Measurements from ENCODE around the gene SULT4A1. TPM values are rescaled to one million over a fixed set of nuclear protein-coding genes. Genes with fewer than 3 reads are reported as not detected.

The SULT4A1 gene
- total and polyA plus RNA-seq, 2 experiments from 2014 or later = 4.7 to 5.2 TPM

DNA sequence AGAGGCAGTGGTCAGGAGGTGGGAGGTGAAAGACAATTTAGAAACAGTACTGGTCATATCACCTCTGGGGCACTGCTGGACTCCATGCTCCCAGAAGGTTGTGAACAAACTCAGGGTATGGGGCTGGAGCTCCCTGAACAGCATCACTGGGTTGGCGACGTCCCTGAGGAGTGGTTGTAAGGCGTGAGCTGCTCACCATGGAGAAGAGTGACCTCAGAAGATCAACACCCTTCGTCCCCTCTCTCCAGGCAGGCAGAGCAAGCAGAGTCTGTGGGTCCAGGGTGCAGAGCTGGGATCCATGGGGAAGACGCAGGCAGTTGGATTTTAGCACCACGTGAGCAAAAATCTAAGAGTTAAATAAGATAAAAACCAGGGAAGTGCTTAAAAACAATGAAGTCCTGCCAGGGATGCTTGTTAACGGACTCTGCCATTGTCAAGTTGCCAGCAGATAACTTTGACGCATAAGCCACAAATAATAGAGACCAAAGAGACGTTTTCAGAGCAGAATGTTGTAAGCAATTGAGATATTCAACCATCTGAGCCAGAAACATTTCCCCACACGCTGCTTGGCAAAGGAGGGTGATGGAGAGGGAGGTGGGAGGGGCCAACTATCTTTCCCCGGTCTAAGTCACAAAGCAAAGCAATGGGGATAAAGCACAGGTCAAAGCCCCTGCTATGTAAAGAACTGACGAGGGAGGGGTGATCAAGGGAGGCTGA lies 15.9 kb upstream of the SULT4A1 start:
- no peak for DNase-seq (ENCODE audit: low spot score)
- Mint-ChIP-seq H3K4me1 (no peaks in the 10 kb centered on the region), H3K36me3 (ENCODE audit: low read depth) (peaks cover 12% of the 10 kb centered on the region), H3K4me3 (no peak overlapping the region), H3K27ac (no peak overlapping the region), H3K9me3 (peaks cover 21% of the 10 kb centered on the region), H3K27me3 (ENCODE audit: insufficient read depth, low read depth, poor library complexity) (peaks cover 3% of the 10 kb centered on the region)
- Histone ChIP-seq H4K20me1 (replicated peaks; ENCODE audit: insufficient read depth) (no peaks in the 10 kb centered on the region), H3K27ac (ENCODE audit: low read depth) (no peak overlapping the region), H3K9me2 (ENCODE audit: insufficient read depth) (no peaks in the 10 kb centered on the region), H3K4me1 (ENCODE audit: insufficient read depth) (no peaks in the 10 kb centered on the region), H2AFZ (no peak overlapping the region), H3K79me2 (replicated peaks; ENCODE audit: insufficient read depth) (no peaks in the 10 kb centered on the region), H3F3A (replicated peaks; ENCODE audit: low read depth) (no peaks in the 10 kb centered on the region), H3K4me3 (no peak overlapping the region), H3K36me3 (ENCODE audit: insufficient read depth) (no peaks in the 10 kb centered on the region), H3K27me3 (ENCODE audit: insufficient read depth) (no peaks in the 10 kb centered on the region), H3K4me2 (no peak overlapping the region)
- ATAC-seq = no peak
- TF ChIP-seq, protein P1, sequence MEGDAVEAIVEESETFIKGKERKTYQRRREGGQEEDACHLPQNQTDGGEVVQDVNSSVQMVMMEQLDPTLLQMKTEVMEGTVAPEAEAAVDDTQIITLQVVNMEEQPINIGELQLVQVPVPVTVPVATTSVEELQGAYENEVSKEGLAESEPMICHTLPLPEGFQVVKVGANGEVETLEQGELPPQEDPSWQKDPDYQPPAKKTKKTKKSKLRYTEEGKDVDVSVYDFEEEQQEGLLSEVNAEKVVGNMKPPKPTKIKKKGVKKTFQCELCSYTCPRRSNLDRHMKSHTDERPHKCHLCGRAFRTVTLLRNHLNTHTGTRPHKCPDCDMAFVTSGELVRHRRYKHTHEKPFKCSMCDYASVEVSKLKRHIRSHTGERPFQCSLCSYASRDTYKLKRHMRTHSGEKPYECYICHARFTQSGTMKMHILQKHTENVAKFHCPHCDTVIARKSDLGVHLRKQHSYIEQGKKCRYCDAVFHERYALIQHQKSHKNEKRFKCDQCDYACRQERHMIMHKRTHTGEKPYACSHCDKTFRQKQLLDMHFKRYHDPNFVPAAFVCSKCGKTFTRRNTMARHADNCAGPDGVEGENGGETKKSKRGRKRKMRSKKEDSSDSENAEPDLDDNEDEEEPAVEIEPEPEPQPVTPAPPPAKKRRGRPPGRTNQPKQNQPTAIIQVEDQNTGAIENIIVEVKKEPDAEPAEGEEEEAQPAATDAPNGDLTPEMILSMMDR (conservative IDR thresholded peaks at IDR 0.05; ENCODE audit: low read depth in 2 of 2) = no peak
- TF ChIP-seq NANOG (IDR thresholded peaks at IDR 0.05; ENCODE audit: borderline replicate concordance) (no peak), EZH2 (IDR thresholded peaks at IDR 0.05; ENCODE audit: low read depth, unreplicated experiment) (no peak), ZNF114 (CRISPR knock-in tag; IDR thresholded peaks at IDR 0.05) (no peak), EZH2phosphoT487 (IDR thresholded peaks at IDR 0.05; ENCODE audit: unreplicated experiment) (no peak), JUNB (IDR thresholded peaks at IDR 0.05; ENCODE audit: unreplicated experiment) (no peak), STAT1 (IDR thresholded peaks at IDR 0.05; ENCODE audit: unreplicated experiment) (no peak), ZNF331 (CRISPR knock-in tag; IDR thresholded peaks at IDR 0.05; ENCODE audit: low read depth) (no peak), CREB1 (CRISPR knock-in tag; IDR thresholded peaks at IDR 0.05; ENCODE audit: low read depth) (no peak), POLR2AphosphoS5 (IDR thresholded peaks at IDR 0.05; ENCODE audit: low read depth) (no peak)
- TF ChIP-seq, protein P2, sequence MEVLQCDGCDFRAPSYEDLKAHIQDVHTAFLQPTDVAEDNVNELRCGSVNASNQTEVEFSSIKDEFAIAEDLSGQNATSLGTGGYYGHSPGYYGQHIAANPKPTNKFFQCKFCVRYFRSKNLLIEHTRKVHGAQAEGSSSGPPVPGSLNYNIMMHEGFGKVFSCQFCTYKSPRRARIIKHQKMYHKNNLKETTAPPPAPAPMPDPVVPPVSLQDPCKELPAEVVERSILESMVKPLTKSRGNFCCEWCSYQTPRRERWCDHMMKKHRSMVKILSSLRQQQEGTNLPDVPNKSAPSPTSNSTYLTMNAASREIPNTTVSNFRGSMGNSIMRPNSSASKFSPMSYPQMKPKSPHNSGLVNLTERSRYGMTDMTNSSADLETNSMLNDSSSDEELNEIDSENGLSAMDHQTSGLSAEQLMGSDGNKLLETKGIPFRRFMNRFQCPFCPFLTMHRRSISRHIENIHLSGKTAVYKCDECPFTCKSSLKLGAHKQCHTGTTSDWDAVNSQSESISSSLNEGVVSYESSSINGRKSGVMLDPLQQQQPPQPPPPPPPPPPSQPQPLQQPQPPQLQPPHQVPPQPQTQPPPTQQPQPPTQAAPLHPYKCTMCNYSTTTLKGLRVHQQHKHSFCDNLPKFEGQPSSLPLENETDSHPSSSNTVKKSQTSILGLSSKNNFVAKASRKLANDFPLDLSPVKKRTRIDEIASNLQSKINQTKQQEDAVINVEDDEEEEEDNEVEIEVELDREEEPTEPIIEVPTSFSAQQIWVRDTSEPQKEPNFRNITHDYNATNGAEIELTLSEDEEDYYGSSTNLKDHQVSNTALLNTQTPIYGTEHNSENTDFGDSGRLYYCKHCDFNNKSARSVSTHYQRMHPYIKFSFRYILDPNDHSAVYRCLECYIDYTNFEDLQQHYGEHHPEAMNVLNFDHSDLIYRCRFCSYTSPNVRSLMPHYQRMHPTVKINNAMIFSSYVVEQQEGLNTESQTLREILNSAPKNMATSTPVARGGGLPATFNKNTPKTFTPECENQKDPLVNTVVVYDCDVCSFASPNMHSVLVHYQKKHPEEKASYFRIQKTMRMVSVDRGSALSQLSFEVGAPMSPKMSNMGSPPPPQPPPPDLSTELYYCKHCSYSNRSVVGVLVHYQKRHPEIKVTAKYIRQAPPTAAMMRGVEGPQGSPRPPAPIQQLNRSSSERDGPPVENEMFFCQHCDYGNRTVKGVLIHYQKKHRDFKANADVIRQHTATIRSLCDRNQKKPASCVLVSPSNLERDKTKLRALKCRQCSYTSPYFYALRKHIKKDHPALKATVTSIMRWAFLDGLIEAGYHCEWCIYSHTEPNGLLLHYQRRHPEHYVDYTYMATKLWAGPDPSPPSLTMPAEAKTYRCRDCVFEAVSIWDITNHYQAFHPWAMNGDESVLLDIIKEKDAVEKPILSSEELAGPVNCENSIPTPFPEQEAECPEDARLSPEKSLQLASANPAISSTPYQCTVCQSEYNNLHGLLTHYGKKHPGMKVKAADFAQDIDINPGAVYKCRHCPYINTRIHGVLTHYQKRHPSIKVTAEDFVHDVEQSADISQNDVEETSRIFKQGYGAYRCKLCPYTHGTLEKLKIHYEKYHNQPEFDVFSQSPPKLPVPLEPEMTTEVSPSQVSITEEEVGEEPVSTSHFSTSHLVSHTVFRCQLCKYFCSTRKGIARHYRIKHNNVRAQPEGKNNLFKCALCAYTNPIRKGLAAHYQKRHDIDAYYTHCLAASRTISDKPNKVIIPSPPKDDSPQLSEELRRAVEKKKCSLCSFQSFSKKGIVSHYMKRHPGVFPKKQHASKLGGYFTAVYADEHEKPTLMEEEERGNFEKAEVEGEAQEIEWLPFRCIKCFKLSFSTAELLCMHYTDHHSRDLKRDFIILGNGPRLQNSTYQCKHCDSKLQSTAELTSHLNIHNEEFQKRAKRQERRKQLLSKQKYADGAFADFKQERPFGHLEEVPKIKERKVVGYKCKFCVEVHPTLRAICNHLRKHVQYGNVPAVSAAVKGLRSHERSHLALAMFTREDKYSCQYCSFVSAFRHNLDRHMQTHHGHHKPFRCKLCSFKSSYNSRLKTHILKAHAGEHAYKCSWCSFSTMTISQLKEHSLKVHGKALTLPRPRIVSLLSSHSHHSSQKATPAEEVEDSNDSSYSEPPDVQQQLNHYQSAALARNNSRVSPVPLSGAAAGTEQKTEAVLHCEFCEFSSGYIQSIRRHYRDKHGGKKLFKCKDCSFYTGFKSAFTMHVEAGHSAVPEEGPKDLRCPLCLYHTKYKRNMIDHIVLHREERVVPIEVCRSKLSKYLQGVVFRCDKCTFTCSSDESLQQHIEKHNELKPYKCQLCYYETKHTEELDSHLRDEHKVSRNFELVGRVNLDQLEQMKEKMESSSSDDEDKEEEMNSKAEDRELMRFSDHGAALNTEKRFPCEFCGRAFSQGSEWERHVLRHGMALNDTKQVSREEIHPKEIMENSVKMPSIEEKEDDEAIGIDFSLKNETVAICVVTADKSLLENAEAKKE (CRISPR knock-in tag; IDR thresholded peaks at IDR 0.05) = no peak
- TF ChIP-seq, protein P3, sequence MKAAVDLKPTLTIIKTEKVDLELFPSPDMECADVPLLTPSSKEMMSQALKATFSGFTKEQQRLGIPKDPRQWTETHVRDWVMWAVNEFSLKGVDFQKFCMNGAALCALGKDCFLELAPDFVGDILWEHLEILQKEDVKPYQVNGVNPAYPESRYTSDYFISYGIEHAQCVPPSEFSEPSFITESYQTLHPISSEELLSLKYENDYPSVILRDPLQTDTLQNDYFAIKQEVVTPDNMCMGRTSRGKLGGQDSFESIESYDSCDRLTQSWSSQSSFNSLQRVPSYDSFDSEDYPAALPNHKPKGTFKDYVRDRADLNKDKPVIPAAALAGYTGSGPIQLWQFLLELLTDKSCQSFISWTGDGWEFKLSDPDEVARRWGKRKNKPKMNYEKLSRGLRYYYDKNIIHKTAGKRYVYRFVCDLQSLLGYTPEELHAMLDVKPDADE (IDR thresholded peaks at IDR 0.05) = no peak
- TF ChIP-seq, protein P4, sequence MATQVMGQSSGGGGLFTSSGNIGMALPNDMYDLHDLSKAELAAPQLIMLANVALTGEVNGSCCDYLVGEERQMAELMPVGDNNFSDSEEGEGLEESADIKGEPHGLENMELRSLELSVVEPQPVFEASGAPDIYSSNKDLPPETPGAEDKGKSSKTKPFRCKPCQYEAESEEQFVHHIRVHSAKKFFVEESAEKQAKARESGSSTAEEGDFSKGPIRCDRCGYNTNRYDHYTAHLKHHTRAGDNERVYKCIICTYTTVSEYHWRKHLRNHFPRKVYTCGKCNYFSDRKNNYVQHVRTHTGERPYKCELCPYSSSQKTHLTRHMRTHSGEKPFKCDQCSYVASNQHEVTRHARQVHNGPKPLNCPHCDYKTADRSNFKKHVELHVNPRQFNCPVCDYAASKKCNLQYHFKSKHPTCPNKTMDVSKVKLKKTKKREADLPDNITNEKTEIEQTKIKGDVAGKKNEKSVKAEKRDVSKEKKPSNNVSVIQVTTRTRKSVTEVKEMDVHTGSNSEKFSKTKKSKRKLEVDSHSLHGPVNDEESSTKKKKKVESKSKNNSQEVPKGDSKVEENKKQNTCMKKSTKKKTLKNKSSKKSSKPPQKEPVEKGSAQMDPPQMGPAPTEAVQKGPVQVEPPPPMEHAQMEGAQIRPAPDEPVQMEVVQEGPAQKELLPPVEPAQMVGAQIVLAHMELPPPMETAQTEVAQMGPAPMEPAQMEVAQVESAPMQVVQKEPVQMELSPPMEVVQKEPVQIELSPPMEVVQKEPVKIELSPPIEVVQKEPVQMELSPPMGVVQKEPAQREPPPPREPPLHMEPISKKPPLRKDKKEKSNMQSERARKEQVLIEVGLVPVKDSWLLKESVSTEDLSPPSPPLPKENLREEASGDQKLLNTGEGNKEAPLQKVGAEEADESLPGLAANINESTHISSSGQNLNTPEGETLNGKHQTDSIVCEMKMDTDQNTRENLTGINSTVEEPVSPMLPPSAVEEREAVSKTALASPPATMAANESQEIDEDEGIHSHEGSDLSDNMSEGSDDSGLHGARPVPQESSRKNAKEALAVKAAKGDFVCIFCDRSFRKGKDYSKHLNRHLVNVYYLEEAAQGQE (IDR thresholded peaks at IDR 0.05; ENCODE audit: unreplicated experiment) = no peak

Measured in GM23338 (cell line).